HFF-Myc (cell line): ENCODE data around the gene NPM1.

Source experiments
- DNase-seq: peaks from one replicate; pipeline ENCODE4 v3.0.0-alpha.2; 2011; ENCODE audit warnings: low read depth; ENCODE audit errors: extremely low read depth
- H3K4me3 ChIP-seq: replicated peaks from 2 replicates; pipeline ENCODE4 v1.5.1; 2011; ENCODE audit warnings: low read depth, mild to moderate bottlenecking, control low read depth, low read length
- CTCF ChIP-seq: IDR thresholded peaks from 2 replicates; pipeline ENCODE4 v1.5.1; 2012; ENCODE audit warnings: mild to moderate bottlenecking, low read depth, low read length, control low read depth; ENCODE audit errors: missing control alignments

NPM1 gene

GRCh38 chr5:171431251-171431777, 43.7 kb downstream of the NPM1 start:
- DNase-seq, result no peak
- H3K4me3 ChIP-seq, result no peak overlapping the region
- no peak for TF ChIP-seq CTCF

GRCh38 chr5:171432076-171432475, 44.4 kb downstream of the NPM1 start:
- TF ChIP-seq CTCF, result no peak
- DNase-seq, result no peak
- no peak overlapping the region for H3K4me3 ChIP-seq

- no peak for DNase-seq
- H3K4me3 ChIP-seq, result no peak overlapping the region
- TF ChIP-seq CTCF, result no peak
Measured at GRCh38 chr5:171432583-171433351, 45.1 kb downstream of the NPM1 start.

- no peak for DNase-seq
- TF ChIP-seq CTCF, result no peak
- H3K4me3 ChIP-seq, result no peak overlapping the region
Measured at GRCh38 chr5:171433352-171433698, 45.7 kb downstream of the NPM1 start.

DNA sequence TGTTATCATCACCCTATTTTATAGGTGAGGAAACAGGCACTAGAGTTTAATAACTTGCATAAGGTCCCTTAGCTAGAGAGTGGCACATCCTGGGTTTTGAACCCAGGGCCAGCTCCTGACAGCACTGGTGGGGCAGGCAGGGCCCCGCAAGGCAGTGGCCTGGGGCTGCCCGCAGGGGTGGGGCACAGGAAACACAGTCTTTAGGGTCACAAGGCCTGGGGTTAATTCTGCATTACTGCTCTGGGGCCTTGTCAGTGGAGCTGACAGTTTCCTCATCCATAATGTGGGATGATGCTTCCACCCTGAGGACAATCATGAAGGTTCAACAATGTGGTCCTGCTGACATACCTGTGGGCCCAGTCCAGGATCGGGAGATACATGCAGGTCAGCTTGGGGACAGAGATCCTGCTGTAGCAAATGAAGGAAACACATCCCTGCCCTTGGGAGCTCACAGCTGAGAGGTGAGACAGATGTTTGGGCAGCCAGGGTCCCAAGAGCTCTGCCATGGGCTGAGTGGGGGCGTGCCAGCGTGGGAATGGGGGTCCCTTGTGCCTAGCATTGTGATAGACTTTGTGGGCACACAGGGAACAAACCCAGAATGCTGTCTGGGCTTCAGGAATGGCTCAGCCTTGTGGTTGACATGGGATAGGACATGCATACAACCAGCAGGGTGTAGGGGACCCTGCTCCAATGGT, 46.5 kb downstream of the NPM1 start:
- H3K4me3 ChIP-seq, result no peak overlapping the region
- DNase-seq, result no peak
- no peak for TF ChIP-seq CTCF

GRCh38 chr5:171434874-171435273, 47.2 kb downstream of the NPM1 start:
- TF ChIP-seq CTCF, result no peak
- no peak for DNase-seq
- H3K4me3 ChIP-seq, result no peak overlapping the region
